Activated effector memory CD4-positive, alpha-beta T cell treated with anti-CD3 and anti-CD28 coated beads, Interleukin-2, amount 50 U/mL, for 16 hours (primary cell): ENCODE results near the gene KLK6.
"Not testable (repeated sequence)": the region's sequence is repeated elsewhere in the genome, so short reads cannot be mapped to it uniquely, and the experiment has no call there.

ENCODE experiments used
- DNase-seq: peaks from one replicate; pipeline ENCODE4 v3.0.0-alpha.2; 2020

The KLK6 gene

GRCh38 chr19:50984416-50984815, 15.0 kb upstream of the KLK6 start:
- DNase-seq: not testable (repeated sequence)

GRCh38 chr19:50983625-50984292, 14.4 kb upstream of the KLK6 start, which contains the start of gene KLK7:
Gene KLK7, minus strand, starts transcription at chr19:50983917. Its CDS starts 1,518 bp downstream, at chr19:50982399.
- DNase-seq: no peak

DNA sequence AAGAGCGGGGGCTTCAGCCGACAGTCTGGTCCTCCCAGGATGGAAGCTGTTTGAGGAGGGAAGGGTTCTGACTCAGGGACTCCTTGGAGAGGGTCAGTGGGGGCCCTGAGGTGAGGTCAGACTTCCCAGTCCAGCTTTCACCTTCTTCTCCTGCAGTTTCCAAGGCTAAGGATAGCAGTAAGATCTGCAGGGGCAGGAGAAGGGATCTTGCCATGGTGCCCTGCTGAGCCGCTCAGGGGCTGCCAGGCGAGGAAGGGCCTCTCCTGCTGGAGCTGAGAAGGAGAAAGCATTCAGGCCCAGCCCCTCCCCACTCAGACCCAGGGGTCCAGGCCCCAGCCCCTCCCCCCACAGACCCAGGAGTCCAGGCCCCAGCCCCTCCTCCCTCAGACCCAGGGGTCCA, 12.8 kb upstream of the KLK6 start:
- DNase-seq: no peak

DNA sequence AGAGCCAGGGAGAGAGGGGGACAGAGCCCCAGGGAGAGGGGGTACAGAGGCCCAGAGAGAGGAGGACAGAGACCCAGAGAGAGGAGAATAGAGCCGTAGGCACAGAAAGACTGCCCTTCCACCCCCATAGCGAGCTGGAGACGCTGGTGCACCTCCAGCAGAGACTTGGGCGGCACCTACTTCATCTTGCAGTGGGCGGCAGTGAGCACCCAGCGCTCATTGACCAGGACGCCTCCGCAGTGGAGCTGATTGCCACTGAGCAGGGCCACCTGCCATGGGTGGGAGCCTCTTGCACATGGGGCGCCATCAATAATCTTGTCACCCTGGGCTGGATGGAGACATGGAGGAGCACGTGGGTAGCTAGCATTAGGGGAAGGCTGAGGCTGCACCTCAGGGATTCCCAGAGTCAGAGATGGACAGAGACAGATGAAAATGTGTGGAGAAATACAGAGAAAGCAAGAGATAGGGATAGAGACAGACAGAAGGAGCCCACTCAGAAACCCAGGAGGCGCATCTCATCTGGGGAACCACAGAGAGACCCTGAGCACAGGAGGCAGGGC, 12.3 kb upstream of the KLK6 start:
- no peak for DNase-seq

DNA sequence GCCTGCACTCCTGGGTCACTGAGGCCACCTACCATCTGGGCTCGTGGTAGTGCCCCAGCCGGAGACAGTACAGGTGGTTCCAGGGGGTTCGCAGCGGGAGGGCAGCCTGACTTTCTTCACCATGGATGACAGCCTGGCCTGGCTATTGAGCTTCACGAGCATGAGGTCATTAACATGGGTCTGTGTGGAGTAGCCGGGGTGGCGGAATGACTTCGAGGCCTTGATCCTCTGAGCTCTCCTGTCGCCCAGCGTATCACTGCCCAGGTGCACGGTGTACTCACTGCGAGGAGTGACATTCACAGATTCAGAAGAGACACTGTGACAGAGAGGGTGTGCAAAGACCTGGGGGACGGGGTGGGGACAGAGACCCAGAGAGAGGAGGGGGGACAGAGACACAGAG, 10.8 kb upstream of the KLK6 start:
- DNase-seq: no peak

DNA sequence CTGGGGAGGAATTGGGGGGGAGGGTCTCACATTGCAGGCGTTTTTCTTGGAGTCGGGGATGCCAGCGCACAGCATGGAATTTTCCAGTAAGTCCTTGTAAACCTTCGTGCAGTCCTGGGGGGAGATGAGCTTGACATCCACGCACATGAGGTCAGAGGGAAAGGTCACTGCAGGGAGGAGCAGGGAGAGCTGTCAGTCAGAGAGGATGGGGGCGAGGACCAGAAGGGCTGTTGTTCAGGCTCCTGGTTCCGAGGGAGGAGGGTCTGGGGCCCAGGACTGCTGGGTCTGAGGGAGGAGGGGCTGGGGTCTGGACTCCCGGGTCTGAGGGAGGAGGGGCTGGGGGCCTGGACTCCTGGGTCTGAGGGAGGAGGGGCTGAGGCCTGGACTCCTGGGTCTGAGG, 10.4 kb upstream of the KLK6 start:
- no peak for DNase-seq

DNA sequence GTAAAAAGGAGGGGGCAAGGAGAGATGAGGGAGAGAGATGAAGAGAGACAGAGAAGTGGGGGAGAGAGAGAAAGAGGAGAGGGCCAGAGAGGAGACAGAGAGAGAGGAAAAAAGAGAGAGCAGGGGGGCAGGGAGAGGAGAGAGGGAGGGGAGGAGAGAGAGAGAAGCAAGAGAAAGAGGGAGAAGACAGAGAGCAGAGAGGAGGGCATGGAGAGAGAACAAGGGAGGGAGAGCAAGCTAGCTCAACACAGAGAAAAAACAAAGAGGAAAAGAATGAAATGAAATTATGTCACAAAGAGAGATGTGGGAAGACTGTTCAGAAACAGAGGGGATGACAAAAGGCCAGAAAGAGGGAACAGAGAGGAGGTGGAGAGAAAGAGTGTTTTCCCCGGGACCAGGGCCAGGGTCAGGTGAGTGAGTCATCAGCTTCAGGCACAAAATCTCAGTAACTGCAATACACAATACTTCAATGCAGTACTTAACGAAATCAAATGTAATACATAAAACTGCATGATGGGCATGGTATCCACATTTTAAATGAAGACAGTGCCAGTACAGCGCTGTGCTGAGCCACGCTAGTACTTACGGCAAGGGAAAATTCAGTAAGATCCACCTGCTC, 9.5 kb upstream of the KLK6 start:
- no peak for DNase-seq

- DNase-seq: no peak
These were observed 8.2 kb upstream of the KLK6 start for GRCh38 chr19:50977626-50978025.

- no peak for DNase-seq
These were observed 6.4 kb upstream of the KLK6 start for GRCh38 chr19:50975766-50976165.

- no peak for DNase-seq
These were observed 5.5 kb upstream of the KLK6 start for GRCh38 chr19:50974702-50975556.

GRCh38 chr19:50972795-50973376, 3.5 kb upstream of the KLK6 start:
- no peak for DNase-seq

- DNase-seq: not testable (repeated sequence)
These were observed 419 bp upstream of the KLK6 start for GRCh38 chr19:50969810-50970209.

DNA sequence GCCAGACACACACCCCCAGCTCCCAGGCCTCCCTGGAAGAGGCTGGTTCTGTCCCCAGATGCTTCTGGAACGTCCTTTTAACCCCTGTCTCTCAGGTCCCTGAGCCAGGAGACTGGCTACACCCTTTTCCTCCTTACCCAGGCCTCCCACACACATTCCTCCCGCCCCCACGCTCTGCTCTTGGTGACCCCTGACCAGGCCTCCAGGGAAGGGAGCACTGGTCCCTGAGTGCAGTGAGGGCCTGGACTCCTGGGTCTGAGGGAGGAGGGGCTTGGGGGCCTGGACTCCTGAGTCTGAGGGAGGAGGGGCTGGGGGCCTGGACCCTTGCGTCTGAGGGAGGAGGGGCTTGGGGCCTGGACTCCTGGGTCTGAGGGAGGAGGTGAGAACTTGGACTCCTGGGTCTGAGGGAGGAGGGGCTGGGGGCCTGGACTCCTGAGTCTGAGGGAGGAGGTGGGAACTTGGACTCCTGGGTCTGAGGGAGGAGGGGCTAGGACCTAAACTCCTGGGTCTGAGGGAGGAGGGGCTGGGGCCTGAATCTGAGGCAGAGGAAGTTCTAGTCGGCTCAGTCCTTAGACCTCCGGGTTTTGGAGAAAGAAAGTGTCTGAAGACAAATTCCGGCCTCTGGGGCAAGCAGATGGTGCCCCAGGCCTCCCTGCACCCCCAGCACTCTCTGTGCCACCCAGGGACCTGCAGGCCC, 527 bp downstream of the KLK6 start:
- no peak for DNase-seq

GRCh38 chr19:50967929-50968715, 1.3 kb downstream of the KLK6 start:
- DNase-seq: no peak

DNA sequence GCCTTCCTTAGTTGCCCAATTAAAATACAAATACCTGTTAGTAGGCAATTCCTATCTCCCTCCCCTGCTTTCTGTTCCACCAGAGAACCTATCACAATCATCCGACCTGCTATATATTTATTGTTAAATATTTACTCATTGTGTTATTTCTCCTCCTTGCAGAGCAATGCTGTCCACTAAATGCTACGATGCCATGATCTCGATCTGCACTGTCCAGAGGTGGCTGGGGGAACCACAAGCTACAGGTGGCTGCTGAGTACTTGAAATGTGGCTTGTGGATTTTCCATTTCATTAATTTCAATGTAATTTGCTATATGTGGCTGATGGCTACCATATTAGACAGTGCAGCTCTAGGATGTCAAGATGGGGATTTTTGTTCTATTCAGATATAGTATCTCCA, 5.1 kb downstream of the KLK6 start:
- no peak for DNase-seq

DNA sequence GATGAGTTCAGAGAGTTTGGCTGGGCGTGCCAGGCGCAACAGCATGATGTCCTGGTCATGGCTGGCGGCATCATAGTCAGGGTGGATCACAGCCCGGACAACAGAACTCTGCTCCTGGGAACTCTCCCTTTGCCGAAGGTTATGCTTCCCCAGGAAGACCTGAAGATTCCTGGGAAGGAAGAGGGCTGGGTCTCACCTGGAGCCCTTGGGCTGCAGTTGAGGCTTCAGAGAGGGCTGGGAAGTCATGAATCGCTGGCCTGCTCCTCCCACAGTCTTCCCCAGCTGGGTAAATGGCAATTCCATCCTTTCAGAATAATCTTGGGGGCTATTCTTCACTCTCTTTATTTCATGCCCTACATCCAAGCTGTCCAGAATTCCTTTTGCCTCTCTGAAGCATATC, 6.0 kb downstream of the KLK6 start:
- no peak for DNase-seq

DNA sequence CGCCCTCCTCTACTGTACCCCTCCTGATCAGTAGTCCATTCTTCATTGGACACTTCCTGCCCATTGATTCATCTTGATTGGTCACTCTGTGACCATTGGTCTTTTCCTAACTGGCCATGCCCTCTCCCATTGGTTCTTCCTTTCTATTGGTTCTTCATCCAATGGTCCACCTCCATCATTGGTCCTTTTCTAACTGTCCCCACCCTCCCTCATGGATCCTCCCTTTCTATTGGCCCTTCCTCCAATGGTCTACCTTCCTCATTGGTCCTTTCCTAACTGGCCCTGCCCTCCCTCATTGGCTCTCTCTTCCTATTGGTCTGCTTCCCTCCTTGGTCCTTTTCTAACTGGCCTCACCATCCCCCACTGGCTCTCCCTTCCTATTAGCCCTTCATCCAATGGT, 7.1 kb downstream of the KLK6 start:
- DNase-seq: no peak

DNA sequence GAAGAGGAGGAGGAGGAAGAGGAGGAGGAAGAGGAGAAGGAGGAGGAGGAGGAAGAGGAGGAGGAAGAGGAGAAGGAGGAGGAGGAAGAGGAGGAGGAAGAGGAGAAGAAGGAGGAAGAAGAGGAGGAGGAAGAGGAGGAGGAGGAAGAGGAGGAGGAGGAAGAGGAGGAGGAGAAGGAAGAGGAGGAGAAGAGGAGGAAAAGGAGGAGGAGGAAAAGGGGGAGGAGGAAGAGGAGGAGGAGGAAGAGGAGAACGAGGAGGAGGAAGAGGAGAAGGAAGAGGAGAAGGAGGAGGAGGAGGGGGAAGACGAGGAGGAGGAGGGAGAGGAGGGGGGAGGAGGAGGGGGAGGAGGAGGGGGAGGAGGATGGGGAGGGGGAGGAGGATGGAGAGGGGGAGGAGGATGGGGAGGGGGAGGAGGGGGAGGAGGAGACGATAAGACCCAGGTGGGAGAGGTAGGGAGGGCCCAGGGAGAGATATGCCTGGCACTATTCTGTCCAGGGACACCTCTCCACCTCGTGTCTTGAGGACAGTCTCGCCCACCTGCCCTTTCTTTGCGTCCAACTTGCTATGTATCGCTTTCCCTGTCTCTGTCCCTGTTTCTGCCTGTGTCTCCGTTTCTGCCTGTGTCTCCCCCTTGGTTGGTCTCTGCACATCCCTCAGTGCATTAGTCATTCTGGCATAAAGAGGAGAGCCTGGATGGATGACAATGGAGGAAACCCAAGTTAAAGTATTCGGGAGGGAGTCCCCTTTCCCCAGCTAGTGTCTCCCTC, 9.5 kb downstream of the KLK6 start:
- no peak for DNase-seq

- no peak for DNase-seq
These were observed 11.8 kb downstream of the KLK6 start for GRCh38 chr19:50957587-50957986.

DNA sequence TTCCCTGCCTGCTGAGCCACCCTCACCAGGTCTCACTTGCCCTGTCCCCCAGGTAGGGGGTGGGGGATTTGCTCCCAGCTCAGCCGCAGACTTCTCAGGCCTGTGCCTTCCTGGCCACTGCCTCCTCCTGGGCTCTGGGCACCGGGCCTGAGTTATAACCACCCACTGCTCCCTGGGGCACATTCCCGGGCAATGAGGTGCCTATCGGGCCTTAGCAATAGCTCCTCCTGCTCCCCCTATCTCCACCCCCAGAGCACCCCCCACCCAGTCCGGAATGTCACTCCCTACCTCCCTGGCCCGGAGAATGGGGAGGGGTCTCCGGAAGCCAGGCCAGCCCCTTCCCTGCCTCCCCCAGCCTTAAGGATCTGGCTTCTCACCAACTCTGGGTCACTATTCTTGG, 16.5 kb downstream of the KLK6 start, which contains the start of gene KLK5:
Gene KLK5 (minus strand): TSS at position 129 of the 400 bp plus-strand sequence. CDS start 381 bp downstream, outside the sequence.
- DNase-seq: no peak

DNA sequence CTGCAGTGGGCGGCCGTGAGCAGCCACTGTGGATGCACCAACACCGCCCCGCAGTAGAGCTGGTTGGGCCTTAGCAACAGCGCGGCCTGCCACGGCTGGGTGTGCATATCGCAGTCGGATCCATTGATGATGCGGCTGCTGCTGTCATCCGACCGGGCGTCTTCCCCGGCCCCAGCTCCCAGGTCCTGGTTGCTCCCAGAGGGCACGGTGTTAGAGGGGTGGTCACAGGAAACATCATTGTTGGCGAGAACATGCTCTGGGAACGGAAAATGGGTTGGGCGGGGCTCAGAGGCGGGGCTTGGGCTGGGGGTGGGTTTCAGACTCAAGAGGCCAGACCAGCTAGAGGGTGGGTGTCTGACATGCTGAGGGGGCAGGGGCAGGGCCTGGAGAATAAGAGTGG, 19.5 kb downstream of the KLK6 start:
- no peak for DNase-seq
